CD4-positive, alpha-beta T cell treated with Interleukin-17A for 4 hours (primary cell): ENCODE data around the gene AAR2.

Experiments used
- DNase-seq: peaks from one replicate; pipeline ENCODE4 v3.0.0-alpha.2; 2020; ENCODE audit warnings: mixed read lengths

Gene AAR2

GRCh38 chr20:36261389-36262105, 25.3 kb downstream of the AAR2 start:
- DNase-seq = no peak

- DNase-seq = no peak
These were observed 26.2 kb downstream of the AAR2 start for GRCh38 chr20:36262440-36262839.

- no peak for DNase-seq
These were observed 28.4 kb downstream of the AAR2 start for GRCh38 chr20:36264426-36265246.

- DNase-seq = no peak
These were observed 29.9 kb downstream of the AAR2 start for GRCh38 chr20:36266189-36266588.

GRCh38 chr20:36267605-36268381, 31.5 kb downstream of the AAR2 start:
- no peak for DNase-seq

GRCh38 chr20:36268440-36269342, 32.4 kb downstream of the AAR2 start:
- DNase-seq = no peak

GRCh38 chr20:36269507-36269906, 33.2 kb downstream of the AAR2 start:
- no peak for DNase-seq

- no peak for DNase-seq
These were observed 34.7 kb downstream of the AAR2 start for GRCh38 chr20:36270744-36271638.

- no peak for DNase-seq
These were observed 35.6 kb downstream of the AAR2 start for GRCh38 chr20:36271639-36272546.

- DNase-seq = no peak
These were observed 36.4 kb downstream of the AAR2 start for GRCh38 chr20:36272547-36273220.

- peak; percentile 9 for DNase-seq
These were observed 37.3 kb downstream of the AAR2 start for GRCh38 chr20:36273414-36274180.

GRCh38 chr20:36274181-36274841, 38.0 kb downstream of the AAR2 start:
- DNase-seq = no peak

GRCh38 chr20:36275011-36275410, 38.7 kb downstream of the AAR2 start:
- DNase-seq = no peak

GRCh38 chr20:36275441-36276189, 39.3 kb downstream of the AAR2 start:
- DNase-seq = no peak

- DNase-seq = no peak
These were observed 41.3 kb downstream of the AAR2 start for GRCh38 chr20:36277546-36277945.

GRCh38 chr20:36279362-36279761, 43.1 kb downstream of the AAR2 start:
- DNase-seq = no peak

GRCh38 chr20:36279776-36280175, 43.5 kb downstream of the AAR2 start:
- no peak for DNase-seq
